Right lobe of liver (tissue), 4 donors: ENCODE measurements around the gene WIPF2.

ENCODE experiments used
- CTCF ChIP-seq, 4 donors: fragments of 200-600 bp in 3 of 4; fragments of 450-650 bp in 1 of 4; IDR thresholded peaks; one replicate each; pipeline versions ENCODE4 v1.5.1 to v1.8.0; 2016 to 2022; ENCODE audit warnings: antibody characterized with exemption in 4 of 4, mild to moderate bottlenecking in 2 of 4
- POLR2A ChIP-seq: fragments of 450-650 bp; IDR thresholded peaks from one replicate; pipeline ENCODE4 v1.6.1; 2017; ENCODE audit warnings: antibody characterized with exemption, mild to moderate bottlenecking
- donor health status: DM: no; HTN: no; CAD: no.
- donor health status: DM: no; HTN: no; CAD: no.
- donor health status: DM: no; HTN: yes; CAD: no.

DNA sequence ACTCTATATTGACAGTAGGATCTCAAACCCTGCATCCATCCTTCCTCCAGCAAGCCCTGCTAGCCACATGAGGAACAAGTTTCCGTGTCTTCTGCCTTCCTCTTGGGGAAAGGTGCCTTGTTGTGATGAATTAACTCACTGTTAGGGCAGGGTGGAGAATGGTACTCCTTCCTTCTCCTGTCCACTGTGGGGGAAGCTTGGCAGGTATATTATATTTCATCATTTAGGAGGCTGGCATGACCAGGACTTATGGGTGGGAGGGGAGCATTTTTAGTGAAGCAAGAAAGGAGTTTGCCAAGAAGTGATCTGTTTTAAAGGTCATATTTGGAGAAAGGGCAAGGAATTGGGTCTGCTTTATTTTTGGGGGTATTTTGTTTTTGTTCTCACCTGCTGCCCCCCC lies 59.3 kb downstream of the WIPF2 start:
- TF ChIP-seq POLR2A: no peak
- TF ChIP-seq CTCF (IDR thresholded peaks at IDR 0.05): no peak
